DMS 273 treated with DMSO at 0.1 percent for 48 hours (cell line): ENCODE results near the gene UNC13D.

ENCODE experiments used
- DNase-seq: peaks from one replicate; lab custom pipeline; 2025; lab: John Stamatoyannopoulos, UW

The UNC13D gene

GRCh38 chr17:75834279-75834920, 9.8 kb downstream of the UNC13D start:
- no peak for DNase-seq

- DNase-seq: no peak
These were observed 11.4 kb downstream of the UNC13D start for GRCh38 chr17:75832652-75833400.

GRCh38 chr17:75832164-75832651, 12.0 kb downstream of the UNC13D start:
- no peak for DNase-seq

GRCh38 chr17:75831032-75831571, 13.1 kb downstream of the UNC13D start:
- DNase-seq: no peak

GRCh38 chr17:75830164-75831031, 13.8 kb downstream of the UNC13D start:
- no peak for DNase-seq

- no peak for DNase-seq
These were observed 14.5 kb downstream of the UNC13D start for GRCh38 chr17:75829747-75830146.

GRCh38 chr17:75828741-75829140, 15.5 kb downstream of the UNC13D start:
- no peak for DNase-seq

- no peak for DNase-seq
These were observed 16.2 kb downstream of the UNC13D start for GRCh38 chr17:75828076-75828400.

GRCh38 chr17:75827308-75828075, 16.7 kb downstream of the UNC13D start:
- peak; percentile 92 for DNase-seq

GRCh38 chr17:75826561-75827307, 17.5 kb downstream of the UNC13D start:
- DNase-seq: no peak

- no peak for DNase-seq
These were observed 18.3 kb downstream of the UNC13D start for GRCh38 chr17:75825748-75826370.

GRCh38 chr17:75825149-75825552, 19.1 kb downstream of the UNC13D start:
- no peak for DNase-seq

GRCh38 chr17:75824666-75825065, 19.5 kb downstream of the UNC13D start:
- no peak for DNase-seq

GRCh38 chr17:75824050-75824552, 20.1 kb downstream of the UNC13D start:
- no peak for DNase-seq

GRCh38 chr17:75823257-75824041, 20.8 kb downstream of the UNC13D start:
- DNase-seq: no peak

- no peak for DNase-seq
These were observed 21.4 kb downstream of the UNC13D start for GRCh38 chr17:75822800-75823166.

GRCh38 chr17:75822119-75822799, 21.9 kb downstream of the UNC13D start:
- DNase-seq: no peak

GRCh38 chr17:75821552-75821951, 22.7 kb downstream of the UNC13D start:
- no peak for DNase-seq
